Stimulated activated CD8-positive, alpha-beta memory T cell treated with anti-CD3 and anti-CD28 coated beads, Interleukin-7, amount 100 ng/mL, for 24 hours (primary cell): Measurements from ENCODE around the gene WDR35.

Source experiments
- DNase-seq: peaks from one replicate; pipeline ENCODE4 v3.0.0-alpha.2; 2020; ENCODE audit warnings: low read depth

WDR35 gene

DNA sequence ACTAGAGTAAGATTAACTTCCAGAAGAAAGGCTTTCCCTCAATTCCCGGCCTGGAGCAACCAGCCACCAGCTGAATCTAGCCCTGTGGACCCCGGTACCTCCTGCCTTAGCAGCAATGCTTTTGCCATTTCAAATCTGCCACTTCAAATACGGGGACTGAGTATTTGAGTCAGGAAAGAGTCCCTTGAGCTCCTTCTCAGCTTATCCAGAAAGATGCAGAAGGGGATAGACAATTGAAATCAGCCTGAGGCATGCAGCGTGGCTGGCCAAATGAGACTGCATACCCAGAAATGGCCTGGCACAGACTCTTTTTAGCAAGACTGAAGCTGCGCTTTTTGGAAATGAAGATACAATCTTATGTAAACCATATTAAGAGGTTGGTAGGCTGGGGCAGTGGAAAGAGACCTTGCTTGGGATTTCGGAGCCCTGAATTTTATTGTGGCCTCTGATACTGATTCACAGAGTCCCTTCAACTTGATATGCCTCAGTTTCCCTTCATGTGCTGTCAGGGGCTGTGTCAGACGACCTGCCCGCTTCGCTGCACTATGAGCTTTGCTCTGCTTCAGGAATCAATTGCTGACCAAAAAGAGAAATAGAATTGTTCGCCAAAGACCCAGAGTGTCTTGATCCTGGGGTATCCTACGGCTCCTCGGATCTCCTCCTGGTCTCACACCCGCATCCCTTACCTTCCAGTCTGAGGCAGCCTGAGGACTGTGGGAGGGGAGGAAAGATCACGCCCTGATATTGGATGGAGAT lies 21.5 kb upstream of the WDR35 start:
- no peak for DNase-seq

DNA sequence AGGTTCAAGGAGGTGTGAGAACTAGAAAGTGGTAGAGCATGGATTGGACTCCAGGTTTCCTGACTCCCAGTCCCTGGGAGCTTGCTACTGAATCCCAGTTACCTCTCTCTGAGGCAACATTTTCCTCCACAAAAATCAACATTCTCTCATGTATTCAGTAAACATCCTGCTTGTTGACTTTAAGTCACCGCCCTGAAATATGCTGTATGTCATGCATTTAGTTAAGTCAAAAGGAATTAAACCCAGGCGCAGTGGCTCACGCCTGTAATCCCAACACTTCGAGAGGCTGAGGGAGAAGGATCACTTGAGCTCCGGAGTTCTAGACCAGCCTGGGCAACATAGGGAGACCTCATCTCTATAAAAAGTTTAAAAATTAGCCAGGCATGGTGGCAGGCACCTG lies 18.8 kb upstream of the WDR35 start:
- DNase-seq: no peak

DNA sequence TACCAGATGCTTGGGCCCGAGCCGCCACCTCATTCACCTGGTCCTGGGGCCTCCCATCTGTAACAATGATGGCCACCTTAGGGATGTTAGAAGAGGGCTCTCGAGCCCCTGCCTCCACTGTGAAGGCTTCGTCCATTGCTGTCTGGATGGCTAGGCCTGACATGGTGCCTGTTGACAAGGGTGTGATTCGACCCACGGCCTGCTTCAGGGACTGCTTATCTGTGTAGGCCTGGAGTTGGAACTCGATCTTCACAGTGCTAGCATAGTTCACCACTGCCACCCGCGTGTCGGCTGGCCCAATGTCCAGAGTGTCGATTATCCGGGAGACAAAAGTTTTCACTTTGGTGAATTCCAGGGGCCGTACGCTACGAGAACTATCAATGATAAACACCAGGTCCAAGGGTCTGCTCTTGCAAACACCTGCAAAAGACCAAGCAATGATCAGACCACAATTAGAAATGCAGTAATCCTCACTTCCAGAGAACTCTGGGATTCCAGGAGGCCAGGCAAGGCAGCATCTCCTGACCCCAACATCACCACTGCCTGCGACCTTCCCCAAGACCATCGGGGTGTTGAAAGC lies 16.1 kb upstream of the WDR35 start:
- no peak for DNase-seq

DNA sequence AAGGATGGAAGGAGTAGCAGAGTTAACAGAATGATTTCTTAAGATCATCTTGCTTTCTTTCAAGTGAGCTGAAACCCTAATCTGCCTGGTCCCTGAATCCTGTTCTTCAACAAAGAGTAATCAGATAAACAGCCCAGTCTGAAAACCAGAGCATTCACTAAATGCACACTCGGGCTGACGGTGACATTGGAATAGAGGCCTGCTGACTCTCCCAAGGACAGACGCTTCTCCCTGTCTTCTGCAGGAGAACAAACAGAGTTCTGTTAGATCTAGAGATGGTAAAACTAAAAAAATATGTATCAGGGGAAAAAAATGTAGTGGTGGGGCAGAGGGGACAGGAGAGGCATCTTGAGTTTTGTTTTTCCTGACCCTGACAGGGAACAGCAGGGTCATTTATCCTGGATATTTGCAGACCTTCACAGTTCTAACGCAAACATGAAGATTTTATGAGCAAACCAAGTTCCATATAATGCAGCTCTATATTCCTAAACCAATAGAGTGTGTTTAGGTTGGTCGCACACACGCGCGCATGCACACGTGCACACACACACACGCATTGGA lies 15.2 kb upstream of the WDR35 start:
- DNase-seq: no peak

DNA sequence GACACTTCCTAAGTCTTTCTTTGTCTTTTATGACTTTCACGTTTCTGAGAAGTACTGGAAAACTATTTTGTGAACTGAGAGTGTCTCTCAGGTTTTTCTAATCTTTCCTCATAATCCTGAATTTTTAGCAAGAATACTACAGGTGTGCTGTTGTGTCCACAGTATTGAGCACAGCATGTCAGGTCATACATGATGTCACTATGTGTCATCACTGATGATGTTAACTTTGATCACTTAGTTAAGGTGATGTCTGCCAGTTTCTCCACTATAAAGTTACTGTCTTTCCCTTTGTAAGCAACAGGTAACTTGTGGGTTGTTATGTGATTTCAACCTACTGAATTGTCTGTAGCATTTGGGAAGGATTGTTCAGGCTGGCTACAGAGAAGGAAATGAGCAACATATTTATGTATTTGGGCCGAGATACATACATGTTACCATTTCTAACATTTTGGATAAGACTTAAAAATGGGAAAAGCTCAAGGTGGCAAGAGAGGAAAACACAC lies 11.5 kb upstream of the WDR35 start:
- no peak for DNase-seq

DNA sequence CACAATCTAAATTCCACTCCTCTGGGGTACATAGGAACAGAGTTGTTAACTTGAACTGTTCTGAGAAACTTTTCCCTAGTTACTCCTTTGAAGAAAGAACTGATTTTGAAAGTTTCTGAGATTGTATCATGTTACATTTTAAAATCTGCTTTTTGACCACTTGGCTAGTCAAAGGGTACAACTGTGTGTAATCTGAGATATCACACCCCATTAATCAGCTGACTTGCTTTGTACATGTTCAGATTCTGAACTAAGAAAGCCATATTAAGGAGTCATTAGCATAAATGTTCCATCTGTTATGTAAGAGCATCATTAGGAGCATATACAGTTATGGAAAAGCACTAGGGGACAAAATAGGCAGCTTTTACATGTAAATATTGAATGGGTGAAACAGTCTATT lies 3.8 kb upstream of the WDR35 start:
- DNase-seq: no peak

DNA sequence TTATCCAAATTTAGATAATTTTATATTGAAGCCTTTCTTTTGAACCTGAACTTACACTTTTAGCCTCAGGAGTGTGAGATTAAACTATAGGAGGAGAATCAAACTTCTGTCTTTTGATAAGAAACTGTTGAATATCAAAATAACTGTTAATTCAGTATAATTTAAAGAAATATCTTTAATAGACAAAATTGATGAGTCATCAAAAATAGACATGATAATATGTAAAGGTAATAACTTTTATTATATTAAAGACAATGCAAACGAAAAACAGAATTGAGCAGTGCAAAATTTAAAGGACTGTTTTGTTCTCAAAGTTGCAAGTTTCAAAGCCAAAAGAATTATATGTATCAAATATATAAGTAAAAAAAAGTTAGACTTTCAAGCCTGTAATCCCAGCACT lies 2.0 kb upstream of the WDR35 start:
- DNase-seq: no peak

DNA sequence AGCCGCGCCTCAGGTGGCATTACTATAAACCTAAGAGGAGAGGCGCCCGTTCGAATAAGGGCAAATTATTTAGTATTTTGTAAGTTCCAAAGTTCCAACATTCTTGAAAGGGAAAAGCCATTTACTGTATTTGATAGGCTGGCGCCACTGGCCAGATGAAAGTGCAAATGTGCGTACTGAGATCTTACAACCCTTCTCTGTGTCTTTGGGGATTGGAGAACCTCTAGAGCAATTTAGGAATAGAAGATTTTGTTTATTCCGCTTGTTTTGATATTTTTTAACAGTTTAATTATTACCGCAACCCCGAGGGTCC lies 467 bp upstream of the WDR35 start:
- no peak for DNase-seq

DNA sequence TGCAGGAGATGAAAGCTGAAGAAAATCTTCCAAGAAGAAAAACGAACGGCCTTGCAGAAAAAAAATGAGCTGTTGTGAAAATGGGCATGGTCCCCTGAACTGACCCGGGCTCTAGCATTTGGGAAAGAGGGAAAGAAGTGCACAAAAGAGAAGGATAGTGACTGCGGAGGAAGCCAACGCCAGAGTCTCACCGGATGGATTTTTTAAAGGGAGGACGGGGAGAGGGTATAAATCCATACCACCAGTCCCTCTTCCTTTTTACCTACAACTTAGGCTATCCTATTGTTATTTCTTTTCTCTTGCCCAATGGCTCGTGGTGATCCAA lies 601 bp downstream of the WDR35 start:
- no peak for DNase-seq

DNA sequence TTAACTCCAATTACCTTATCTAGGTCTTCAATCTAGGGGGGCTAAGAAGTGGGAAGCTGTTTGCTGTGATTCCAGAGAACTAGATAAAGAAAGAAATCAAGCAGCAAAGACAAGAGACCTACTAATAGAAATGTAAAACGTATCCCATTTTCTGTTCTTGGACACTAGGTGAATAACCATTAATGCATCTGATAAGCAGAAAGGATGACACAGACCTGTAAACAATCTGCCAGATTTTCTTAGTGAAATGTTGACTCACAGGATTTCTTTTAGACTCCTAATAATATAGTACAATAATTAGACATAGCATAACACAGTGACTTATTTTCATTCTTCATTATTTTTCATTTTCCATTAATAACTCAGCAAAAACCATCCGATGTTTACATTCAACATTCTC lies 1.3 kb downstream of the WDR35 start:
- no peak for DNase-seq

DNA sequence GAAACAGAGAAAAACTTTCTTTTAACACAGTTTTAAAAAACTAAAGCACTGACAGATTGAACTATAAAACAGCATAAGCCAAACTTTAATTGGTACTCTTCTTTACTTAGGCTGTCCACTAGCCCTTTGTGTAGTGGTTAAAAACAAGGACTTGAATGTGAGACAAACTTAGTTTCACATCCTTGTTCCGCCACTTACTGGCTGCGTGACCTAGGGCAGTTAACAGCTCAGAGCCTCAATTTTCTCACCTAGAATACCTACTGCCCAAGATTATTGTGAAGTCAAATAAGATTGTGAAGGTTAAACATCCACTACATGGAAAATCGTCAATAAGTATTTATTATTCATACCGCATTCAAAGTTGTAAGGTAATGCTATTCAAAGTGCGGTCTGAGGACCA lies 2.0 kb downstream of the WDR35 start:
- no peak for DNase-seq

DNA sequence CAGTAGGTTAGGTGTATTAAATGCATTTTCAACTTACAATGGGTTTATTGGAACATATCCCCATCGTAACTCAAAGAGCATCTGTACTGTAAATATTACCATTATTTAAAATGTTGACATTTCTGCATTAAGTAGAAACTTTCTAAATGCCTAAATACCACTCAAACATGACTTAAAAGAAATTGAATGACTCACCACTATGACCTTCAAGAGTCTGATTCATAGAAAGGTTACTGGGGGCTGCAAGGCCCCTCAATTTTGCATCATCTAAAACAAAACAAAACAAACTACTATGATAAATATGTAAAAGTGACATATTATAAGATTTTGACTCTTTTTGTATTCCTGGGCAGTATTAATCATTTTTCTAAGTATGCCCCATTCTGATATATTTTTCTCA lies 7.6 kb downstream of the WDR35 start:
- no peak for DNase-seq

DNA sequence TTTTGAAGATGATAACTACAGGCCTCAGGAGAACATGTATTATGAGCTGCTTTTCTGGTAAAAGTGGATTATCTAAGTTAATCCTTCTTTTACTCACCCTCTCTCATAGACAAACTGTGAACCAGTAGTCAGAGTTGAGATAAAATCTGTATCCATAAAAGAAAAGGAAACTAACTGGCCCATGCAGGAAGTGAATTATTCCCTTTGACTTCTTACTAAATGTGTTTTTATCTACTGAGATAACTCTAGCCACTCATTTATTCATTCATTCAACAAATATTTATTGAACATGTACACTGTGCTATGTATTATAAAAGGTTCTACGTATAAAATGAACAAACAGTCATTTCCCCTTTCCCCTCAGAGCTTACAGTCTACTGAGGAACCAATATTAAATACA lies 10.0 kb downstream of the WDR35 start:
- no peak for DNase-seq

DNA sequence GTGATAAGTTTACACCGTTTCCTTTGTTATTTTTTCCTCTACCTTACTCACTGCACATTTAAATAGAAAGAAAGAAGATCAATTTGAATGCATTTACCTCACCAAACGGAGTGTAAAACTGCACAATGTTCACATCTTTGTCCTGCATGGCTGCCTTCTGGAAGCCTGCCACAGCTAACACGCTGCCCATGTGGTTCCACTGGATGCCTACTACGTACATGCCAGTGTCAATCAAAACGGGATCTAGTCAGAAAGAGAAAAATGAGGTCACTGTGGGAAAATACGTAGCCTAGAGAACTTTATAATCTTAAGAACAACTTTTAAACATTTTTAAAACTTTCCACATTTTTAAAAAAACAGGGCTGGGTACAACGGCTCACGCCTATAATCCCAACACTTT lies 16.4 kb downstream of the WDR35 start:
- DNase-seq: no peak

DNA sequence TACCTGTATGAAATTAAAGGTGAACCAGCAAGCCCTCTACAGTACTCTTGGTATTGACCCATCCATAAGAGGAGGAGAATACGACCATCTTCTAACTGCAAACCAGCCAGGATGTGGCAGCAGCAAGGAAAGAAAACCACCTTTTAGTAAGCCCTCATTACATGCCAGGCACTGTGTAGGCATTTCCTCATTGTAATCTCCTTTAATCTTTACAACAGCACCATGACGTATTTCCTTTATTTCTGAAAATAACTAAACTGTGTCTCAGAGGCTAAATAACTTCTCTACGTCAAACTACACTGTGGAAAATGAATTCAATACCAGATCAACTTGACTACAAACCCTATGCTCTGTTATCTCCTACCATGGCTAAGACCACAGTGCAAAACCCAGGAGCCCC lies 18.2 kb downstream of the WDR35 start:
- DNase-seq: no peak

DNA sequence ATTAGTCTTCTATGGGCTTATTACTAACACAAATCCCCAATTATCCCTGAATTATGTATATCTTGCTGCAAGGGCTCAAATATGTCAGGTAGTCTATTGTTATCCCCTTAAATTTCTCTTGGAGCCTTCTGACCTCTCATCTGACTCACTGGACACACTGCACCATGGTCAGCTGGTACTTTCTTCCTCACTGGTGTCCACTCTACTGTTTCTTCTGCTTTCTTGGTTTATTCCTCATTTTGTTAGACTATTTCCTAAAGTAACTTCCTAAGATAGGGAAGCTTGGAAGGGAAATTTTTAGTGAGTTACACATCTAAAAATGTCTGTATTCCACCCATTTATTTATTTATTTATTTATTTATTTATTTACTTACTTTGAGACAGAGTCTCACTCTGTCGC lies 26.5 kb downstream of the WDR35 start:
- no peak for DNase-seq

DNA sequence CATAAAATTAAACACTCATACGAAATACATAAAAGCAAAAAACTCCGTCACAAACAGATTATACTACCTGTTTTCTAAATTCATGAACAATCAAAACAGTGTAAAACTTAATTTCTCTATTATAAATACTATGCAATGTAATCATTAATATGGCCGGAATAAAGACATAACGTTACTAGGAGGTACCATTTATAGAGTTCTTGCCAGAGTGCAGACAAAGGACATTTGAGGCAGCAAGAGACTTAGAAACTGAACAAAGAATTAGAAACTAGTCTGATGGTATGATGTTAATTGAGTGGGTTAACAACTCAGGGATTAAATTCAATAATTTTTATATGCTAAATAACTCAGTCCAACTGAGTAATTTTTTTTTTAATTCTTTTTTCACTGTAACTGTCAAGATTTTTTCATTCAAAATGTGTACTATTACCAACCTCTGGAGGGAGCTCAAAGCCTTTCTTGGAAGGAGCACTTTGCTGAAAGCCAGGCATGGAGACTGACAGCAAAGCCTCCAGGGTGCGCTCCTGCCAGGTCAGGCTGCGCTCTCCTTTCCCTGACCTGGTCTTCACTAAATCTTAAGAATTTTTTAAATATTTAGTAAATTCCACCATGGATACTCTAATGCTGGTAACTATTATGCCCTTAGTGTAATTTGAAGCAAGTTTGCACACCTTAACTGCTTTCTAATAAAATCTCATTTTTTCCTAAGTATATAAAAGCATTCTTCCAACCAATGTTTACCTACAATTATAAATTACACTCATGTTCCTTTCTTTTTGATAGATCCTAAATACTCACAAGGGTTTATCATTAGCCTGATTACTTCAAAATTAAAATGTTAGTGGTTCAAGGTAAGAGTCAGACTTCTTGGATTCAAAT lies 34.1 kb downstream of the WDR35 start:
- DNase-seq: no peak

DNA sequence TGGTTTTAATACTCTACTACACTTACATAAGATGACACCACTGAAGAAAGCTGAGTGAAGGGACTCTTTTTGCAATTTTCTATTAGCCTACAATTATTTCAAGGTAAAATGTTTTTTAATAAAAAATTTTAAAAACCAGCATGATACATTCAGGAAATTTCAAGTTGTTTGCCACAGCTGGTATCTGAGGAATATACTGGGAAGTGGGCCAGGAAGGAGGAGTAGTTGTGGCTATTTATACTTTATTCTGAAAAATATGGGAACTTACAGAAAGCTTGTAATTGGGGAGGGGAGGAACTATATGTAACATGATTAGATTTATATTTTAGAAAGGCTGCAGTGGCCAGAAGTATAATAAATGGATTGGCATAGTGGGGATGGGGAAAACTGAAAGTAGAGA lies 40.8 kb downstream of the WDR35 start:
- DNase-seq: no peak

DNA sequence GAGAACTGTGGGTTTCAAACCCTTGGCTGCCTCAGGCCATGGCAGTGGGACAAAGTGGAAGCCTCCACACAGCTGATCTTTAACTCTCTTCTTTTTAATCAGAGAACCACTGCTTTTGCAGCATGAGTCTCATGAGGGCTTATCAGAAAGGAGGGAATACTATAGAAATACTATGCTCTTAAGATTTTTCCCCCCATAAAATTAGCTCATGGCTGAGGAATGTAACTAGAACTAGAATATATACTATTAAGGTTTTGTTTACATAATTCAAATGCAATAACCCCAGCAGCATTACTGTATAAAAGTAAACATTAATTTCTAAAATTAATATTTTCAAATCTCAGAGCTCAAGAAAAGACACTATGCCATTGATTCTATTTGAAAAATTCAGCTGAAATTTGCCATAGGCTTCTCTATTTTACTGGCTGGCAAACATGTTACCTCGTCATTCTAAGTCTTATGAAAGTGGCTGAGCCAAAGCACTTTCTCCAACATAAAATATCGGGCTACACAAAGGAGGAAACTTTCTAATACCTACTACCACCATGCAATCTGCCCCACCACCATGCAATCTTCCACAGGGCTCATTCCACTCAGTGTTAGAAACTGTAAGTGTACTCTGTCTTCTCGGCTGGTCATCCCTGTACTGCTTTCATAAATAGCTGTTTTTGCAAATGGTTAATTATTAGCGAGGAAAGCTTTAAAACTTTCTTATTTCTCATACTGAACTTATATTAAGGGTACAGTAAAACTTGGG lies 42.5 kb downstream of the WDR35 start:
- no peak for DNase-seq

DNA sequence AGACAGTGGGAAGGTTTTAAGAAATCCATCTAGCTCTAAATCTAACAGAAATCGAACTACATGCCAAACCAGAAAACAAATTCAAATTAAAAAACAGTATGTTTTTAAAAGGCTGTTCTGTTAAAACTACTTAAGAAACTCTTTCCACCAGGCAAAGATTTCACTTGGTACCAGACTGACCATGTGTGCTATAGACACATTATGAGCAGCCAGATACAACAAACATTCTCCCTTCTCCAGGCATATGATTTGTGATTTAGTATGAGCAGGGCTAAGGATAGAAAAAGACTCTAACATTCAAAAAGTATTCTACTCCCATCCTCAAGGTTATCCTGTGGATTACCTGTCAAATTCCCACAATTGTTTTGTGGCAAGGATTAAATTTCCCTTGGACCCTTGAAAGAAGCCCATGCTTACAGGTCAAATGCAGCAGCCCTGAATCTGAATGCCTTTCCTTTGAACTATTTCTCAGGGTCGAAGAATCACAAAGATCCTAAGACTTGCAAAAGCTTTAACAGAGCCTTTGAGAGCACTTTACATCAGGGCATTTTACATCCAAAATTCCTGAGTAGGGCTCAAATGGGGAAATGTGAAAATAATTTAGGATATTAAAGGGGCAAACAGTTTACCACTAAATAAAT lies 45.6 kb downstream of the WDR35 start:
- no peak for DNase-seq

DNA sequence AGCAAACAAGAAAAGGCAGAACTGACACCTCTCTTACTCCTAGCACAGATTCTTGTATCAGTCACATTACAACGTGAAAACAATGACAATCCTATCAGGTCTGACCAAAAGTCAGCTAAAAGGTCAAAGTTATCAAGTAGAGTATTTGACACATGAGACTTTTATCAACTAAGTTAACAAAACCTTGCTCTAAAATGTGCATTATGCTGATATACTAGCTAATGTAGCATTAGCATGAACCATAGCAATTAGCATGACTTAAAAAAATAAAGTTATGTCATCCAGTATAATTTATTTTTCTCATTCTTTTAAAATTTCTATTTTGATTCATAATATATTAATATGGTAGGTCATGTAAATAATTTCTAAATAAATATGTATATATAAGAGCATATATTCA lies 46.7 kb downstream of the WDR35 start:
- DNase-seq: no peak

DNA sequence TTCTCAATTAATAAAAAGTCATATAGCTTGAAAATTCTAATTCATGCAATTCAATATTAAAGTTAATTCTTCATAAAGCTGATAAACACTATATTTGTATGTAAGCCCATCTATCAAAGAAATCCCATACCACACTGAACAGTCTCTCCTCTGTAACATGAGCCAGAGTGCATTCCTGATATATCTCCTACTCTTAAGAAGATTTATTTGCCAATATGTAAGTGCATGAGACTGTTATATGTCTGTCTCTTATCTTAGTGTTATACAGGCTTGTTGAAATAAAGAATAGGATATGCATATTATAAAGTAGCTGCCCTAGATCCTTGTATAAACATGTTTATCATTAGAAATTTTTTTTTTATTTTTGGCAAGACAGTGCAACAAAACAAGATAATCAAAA lies 47.7 kb downstream of the WDR35 start:
- DNase-seq: no peak
